OCI-LY1 (cell line): ENCODE results near the gene APC2.

ENCODE experiments used
- H2AFZ ChIP-seq: fragments of 200-600 bp; sonication (generic), shearing (Covaris generic); 2 replicates; pipeline ENCODE4 v1.6.0; 2014; ENCODE audit warnings: antibody characterized with exemption, mild to moderate bottlenecking, low read length
- H3F3A ChIP-seq: fragments of 200-600 bp; sonication (generic), shearing (Covaris generic); 2 replicates; pipeline ENCODE4 v1.6.0; 2014; ENCODE audit warnings: mild to moderate bottlenecking, antibody characterized with exemption, low read length, moderate library complexity; ENCODE audit not compliant: insufficient read depth
- H3K27ac ChIP-seq: fragments of 200-600 bp; sonication (generic); 2 replicates; pipeline ENCODE4 v1.5.1; 2014; ENCODE audit warnings: low read length, mixed run types, mild to moderate bottlenecking, low read depth; ENCODE audit not compliant: poor library complexity, severe bottlenecking
- H3K27me3 ChIP-seq: fragments of 200-600 bp; sonication (generic); 2 replicates; pipeline ENCODE4 v1.6.0; 2014; ENCODE audit warnings: antibody characterized with exemption, mild to moderate bottlenecking, low read length, moderate library complexity; ENCODE audit not compliant: insufficient read depth
- H3K36me3 ChIP-seq: fragments of 200-600 bp; sonication (generic); 2 replicates; pipeline ENCODE4 v1.6.1; 2014; ENCODE audit warnings: mild to moderate bottlenecking, antibody characterized with exemption, low read length, moderate library complexity, mixed read lengths; ENCODE audit not compliant: insufficient read depth
- H3K4me1 ChIP-seq: fragments of 200-600 bp; sonication (generic); 2 replicates; pipeline ENCODE4 v1.5.1; 2014; ENCODE audit warnings: mild to moderate bottlenecking, low read length, moderate library complexity; ENCODE audit not compliant: insufficient read depth, severe bottlenecking
- H3K4me2 ChIP-seq: fragments of 200-600 bp; sonication (generic), shearing (Covaris generic); 2 replicates; pipeline ENCODE4 v1.6.1; 2014; ENCODE audit warnings: low read length
- H3K4me3 ChIP-seq: fragments of 200-600 bp; sonication (generic); 2 replicates; pipeline ENCODE4 v1.5.1; 2014; ENCODE audit warnings: low read length, low read depth, mild to moderate bottlenecking, mixed read lengths; ENCODE audit not compliant: poor library complexity, severe bottlenecking
- H3K79me2 ChIP-seq: fragments of 200-600 bp; shearing (Covaris generic); 2 replicates; pipeline ENCODE4 v1.6.1; 2016; ENCODE audit warnings: mixed run types, low read length, mixed read lengths; ENCODE audit not compliant: insufficient read depth
- H3K9ac ChIP-seq: fragments of 200-600 bp; sonication (generic), shearing (Covaris generic); 2 replicates; pipeline ENCODE4 v1.6.1; 2014; ENCODE audit warnings: mild to moderate bottlenecking, low read length, mixed read lengths
- H3K9me2 ChIP-seq: fragments of 200-600 bp; sonication (generic), shearing (Covaris generic); 2 replicates; pipeline ENCODE4 v1.6.1; 2014; ENCODE audit warnings: low read depth, mild to moderate bottlenecking, low read length, mixed read lengths
- H3K9me3 ChIP-seq: fragments of 200-600 bp; shearing (Covaris generic); 2 replicates; pipeline ENCODE4 v1.6.1; 2014; ENCODE audit warnings: low read length, mixed read lengths
- H4K20me1 ChIP-seq: fragments of 200-600 bp; sonication (generic), shearing (Covaris generic); 2 replicates; pipeline ENCODE4 v1.6.0; 2016; ENCODE audit warnings: mild to moderate bottlenecking, low read length; ENCODE audit not compliant: insufficient read depth
- EZH2 ChIP-seq: fragments of 200-600 bp; sonication (generic), shearing (Covaris generic); IDR thresholded peaks from 2 replicates; pipeline ENCODE4 v1.8.0; 2017; ENCODE audit warnings: borderline replicate concordance, mixed run types, mild to moderate bottlenecking, antibody characterized with exemption, low read length, moderate library complexity, mixed read lengths
- TF ChIP-seq, protein P1 (sequence below): fragments of 200-600 bp; sonication (generic), shearing (Covaris generic); IDR thresholded peaks from 2 replicates; pipeline ENCODE4 v1.5.1; 2017; ENCODE audit warnings: mild to moderate bottlenecking, antibody characterized with exemption, low read length, moderate library complexity, mixed read lengths

Gene APC2

GRCh38 chr19:1521636-1522035, 71.7 kb downstream of the APC2 start:
- Histone ChIP-seq H3K27me3 (no peaks in the 10 kb centered on the region; the same call in 1 of the 2 replicates), H3F3A (no peaks in the 10 kb centered on the region), H3K4me3 (no peak overlapping the region), H3K9me2 (no peaks in the 10 kb centered on the region), H3K36me3 (no peaks in the 10 kb centered on the region), H2AFZ (no peak overlapping the region), H3K79me2 (no peaks in the 10 kb centered on the region), H3K4me1 (no peaks in the 10 kb centered on the region), H3K27ac (no peak overlapping the region), H3K9me3 (no peaks in the 10 kb centered on the region), H3K4me2 (no peak overlapping the region), H3K9ac (no peak overlapping the region), H4K20me1 (no peaks in the 10 kb centered on the region)
- no peak for TF ChIP-seq EZH2
- TF ChIP-seq, protein P1, sequence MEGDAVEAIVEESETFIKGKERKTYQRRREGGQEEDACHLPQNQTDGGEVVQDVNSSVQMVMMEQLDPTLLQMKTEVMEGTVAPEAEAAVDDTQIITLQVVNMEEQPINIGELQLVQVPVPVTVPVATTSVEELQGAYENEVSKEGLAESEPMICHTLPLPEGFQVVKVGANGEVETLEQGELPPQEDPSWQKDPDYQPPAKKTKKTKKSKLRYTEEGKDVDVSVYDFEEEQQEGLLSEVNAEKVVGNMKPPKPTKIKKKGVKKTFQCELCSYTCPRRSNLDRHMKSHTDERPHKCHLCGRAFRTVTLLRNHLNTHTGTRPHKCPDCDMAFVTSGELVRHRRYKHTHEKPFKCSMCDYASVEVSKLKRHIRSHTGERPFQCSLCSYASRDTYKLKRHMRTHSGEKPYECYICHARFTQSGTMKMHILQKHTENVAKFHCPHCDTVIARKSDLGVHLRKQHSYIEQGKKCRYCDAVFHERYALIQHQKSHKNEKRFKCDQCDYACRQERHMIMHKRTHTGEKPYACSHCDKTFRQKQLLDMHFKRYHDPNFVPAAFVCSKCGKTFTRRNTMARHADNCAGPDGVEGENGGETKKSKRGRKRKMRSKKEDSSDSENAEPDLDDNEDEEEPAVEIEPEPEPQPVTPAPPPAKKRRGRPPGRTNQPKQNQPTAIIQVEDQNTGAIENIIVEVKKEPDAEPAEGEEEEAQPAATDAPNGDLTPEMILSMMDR, result no peak

GRCh38 chr19:1522061-1522460, 72.1 kb downstream of the APC2 start:
- Histone ChIP-seq H3K9ac (no peak overlapping the region), H3F3A (no peaks in the 10 kb centered on the region), H3K9me3 (no peaks in the 10 kb centered on the region), H3K4me2 (no peak overlapping the region), H2AFZ (no peak overlapping the region), H4K20me1 (no peaks in the 10 kb centered on the region), H3K79me2 (no peaks in the 10 kb centered on the region), H3K4me1 (no peaks in the 10 kb centered on the region), H3K9me2 (no peaks in the 10 kb centered on the region), H3K27ac (no peak overlapping the region), H3K27me3 (no peaks in the 10 kb centered on the region; the same call in 1 of the 2 replicates), H3K4me3 (no peak overlapping the region), H3K36me3 (no peaks in the 10 kb centered on the region)
- no peak for TF ChIP-seq EZH2
- TF ChIP-seq, protein P1, result no peak

- H3K27ac ChIP-seq, result no peak overlapping the region
- H3K4me2 ChIP-seq, result no peak overlapping the region
- TF ChIP-seq, protein P1, result no peak
- TF ChIP-seq EZH2, result no peak
- H2AFZ ChIP-seq, result no peak overlapping the region
- H3K79me2 ChIP-seq, result no peaks in the 10 kb centered on the region
- H3K4me3 ChIP-seq, result no peak overlapping the region
- no peaks in the 10 kb centered on the region for H3K9me3 ChIP-seq
- no peaks in the 10 kb centered on the region for H3F3A ChIP-seq
- H3K27me3 ChIP-seq, result no peaks in the 10 kb centered on the region; the same call in 1 of the 2 replicates
- no peaks in the 10 kb centered on the region for H4K20me1 ChIP-seq
- no peak overlapping the region for H3K9ac ChIP-seq
- H3K4me1 ChIP-seq, result no peaks in the 10 kb centered on the region
- no peaks in the 10 kb centered on the region for H3K9me2 ChIP-seq
- H3K36me3 ChIP-seq, result no peaks in the 10 kb centered on the region
Measured at GRCh38 chr19:1522838-1523237, 72.9 kb downstream of the APC2 start.
